K562 (cell line): ENCODE measurements around the gene GNB2. TPM values are rescaled to one million over a fixed set of nuclear protein-coding genes. Genes with fewer than 3 reads are reported as not detected.

Experiments used
- BRF1 ChIP-seq: IDR thresholded peaks from 3 replicates; pipeline ENCODE4 v1.6.1; 2011; ENCODE audit warnings: borderline replicate concordance, mild to moderate bottlenecking; ENCODE audit not compliant: insufficient read length; ENCODE audit errors: extremely low read depth
- CBX1 ChIP-seq: sonication (generic); IDR thresholded peaks from 2 replicates; pipeline ENCODE4 v1.6.1; 2016; ENCODE audit warnings: antibody characterized with exemption, low read depth, mild to moderate bottlenecking
- CHD2 ChIP-seq: IDR thresholded peaks from 2 replicates; pipeline ENCODE4 v1.6.1; 2011; ENCODE audit warnings: low read depth, low read length
- FIP1L1 ChIP-seq: fragments of 200-400 bp; formaldehyde crosslinking; IDR thresholded peaks from 2 replicates; pipeline ENCODE4 v1.6.1; 2018; ENCODE audit warnings: mild to moderate bottlenecking, low read depth, low read length; ENCODE audit not compliant: poor library complexity, severe bottlenecking
- LCOR ChIP-seq: sonication (generic); formaldehyde crosslinking; IDR thresholded peaks from 2 replicates; pipeline ENCODE4 v1.8.0; 2022; ENCODE audit warnings: mild to moderate bottlenecking, missing genetic modification reagents
- MTA1 ChIP-seq: fragments of 450-650 bp; IDR thresholded peaks from 2 replicates; pipeline ENCODE4 v1.6.1; 2017; ENCODE audit warnings: borderline replicate concordance
- PCBP1 ChIP-seq: fragments of 200-400 bp; formaldehyde crosslinking; IDR thresholded peaks from 2 replicates; pipeline ENCODE4 v1.6.1; 2018; ENCODE audit warnings: mild to moderate bottlenecking, low read depth, low read length; ENCODE audit not compliant: poor library complexity, severe bottlenecking
- WHSC1 ChIP-seq: IDR thresholded peaks from one replicate; pipeline ENCODE4 v1.6.1; 2012; ENCODE audit warnings: low read length, control low read depth, inconsistent platforms
- ZBTB17 ChIP-seq: fragments of 450-650 bp; formaldehyde crosslinking; IDR thresholded peaks from 2 replicates; pipeline ENCODE4 v1.4.0; 2020; ENCODE audit warnings: mild to moderate bottlenecking
- ZNF3 ChIP-seq: fragments of 250-450 bp; sonication (Bioruptor Pico); IDR thresholded peaks from 2 replicates; pipeline ENCODE4 v1.5.0; 2021; ENCODE audit warnings: mild to moderate bottlenecking, moderate library complexity
- ZNF324 ChIP-seq: fragments of 250-450 bp; sonication (Bioruptor Pico); IDR thresholded peaks from 2 replicates; pipeline ENCODE4 v1.4.0; 2020; ENCODE audit warnings: mild to moderate bottlenecking
- ZNF668 ChIP-seq: fragments of 250-450 bp; sonication (Bioruptor Pico); IDR thresholded peaks from 2 replicates; pipeline ENCODE4 v1.8.0; 2022; ENCODE audit warnings: mild to moderate bottlenecking, inconsistent platforms
- ZNF707 ChIP-seq: fragments of 250-450 bp; sonication (Bioruptor Pico); conservative IDR thresholded peaks from 2 replicates; pipeline ENCODE4 v1.8.0; 2022; ENCODE audit warnings: inconsistent platforms, mild to moderate bottlenecking, moderate library complexity
- polyA plus RNA-seq, 8 experiments: library from polyadenylated mRNA; depleted of rRNA in 4 of 8; stranded (reverse) in 5 of 8; unstranded in 3 of 8; fragments of >200 nt; fragmentation: Nextera tagmentation in 2 of 8; fragmentation: Illumina TruSeq in 1 of 8; extraction: Ambion mirVana in 2 of 8; extraction: Trizol in 1 of 8; gene quantifications; 2 replicates each; pipeline versions ENCODE4 v1.2.1 to v1.2.3, GENCODE V29; 2011 to 2014; ENCODE audit warnings: inconsistent platforms in 1 of 8, missing spikeins in 1 of 8
- total RNA-seq, 7 experiments: library from RNA; depleted of rRNA in 6 of 7; stranded (reverse); fragments of >200 nt in 6 of 7; fragmentation: Illumina TruSeq in 2 of 7; extraction: Trizol in 2 of 7; gene quantifications; 2 replicates each; pipeline versions ENCODE4 v1.2.1 to v1.2.3, GENCODE V29; 2011 to 2021; ENCODE audit warnings: low replicate concordance in 1 of 7
- TF ChIP-seq, protein P1 (sequence below): fragments of 450-650 bp; formaldehyde crosslinking; IDR thresholded peaks from 2 replicates; pipeline ENCODE4 v1.4.0; 2020; ENCODE audit warnings: mild to moderate bottlenecking, moderate library complexity
- TF ChIP-seq, protein P2 (sequence below): fragments of 450-650 bp; conservative IDR thresholded peaks from 2 replicates; pipeline ENCODE4 v1.6.1; 2016; ENCODE audit warnings: missing genetic modification characterization, low read depth, mild to moderate bottlenecking, control low read depth, missing compliant biosample characterization
- TF ChIP-seq, protein P3 (sequence below), 2 experiments: fragments of 450-650 bp; formaldehyde crosslinking in 1 of 2; IDR thresholded peaks; 2 replicates each; pipeline versions ENCODE4 v1.4.0 to v1.6.1; 2014 to 2020; ENCODE audit warnings: mild to moderate bottlenecking in 2 of 2, borderline replicate concordance in 1 of 2, low read depth in 1 of 2

GNB2 gene
- total and polyA plus RNA-seq, 9 of the 15 experiments (the other 6 are each of a cell fraction or from before 2014, with no cell fraction given), result 0.65 to 320 (median 104) TPM

DNA sequence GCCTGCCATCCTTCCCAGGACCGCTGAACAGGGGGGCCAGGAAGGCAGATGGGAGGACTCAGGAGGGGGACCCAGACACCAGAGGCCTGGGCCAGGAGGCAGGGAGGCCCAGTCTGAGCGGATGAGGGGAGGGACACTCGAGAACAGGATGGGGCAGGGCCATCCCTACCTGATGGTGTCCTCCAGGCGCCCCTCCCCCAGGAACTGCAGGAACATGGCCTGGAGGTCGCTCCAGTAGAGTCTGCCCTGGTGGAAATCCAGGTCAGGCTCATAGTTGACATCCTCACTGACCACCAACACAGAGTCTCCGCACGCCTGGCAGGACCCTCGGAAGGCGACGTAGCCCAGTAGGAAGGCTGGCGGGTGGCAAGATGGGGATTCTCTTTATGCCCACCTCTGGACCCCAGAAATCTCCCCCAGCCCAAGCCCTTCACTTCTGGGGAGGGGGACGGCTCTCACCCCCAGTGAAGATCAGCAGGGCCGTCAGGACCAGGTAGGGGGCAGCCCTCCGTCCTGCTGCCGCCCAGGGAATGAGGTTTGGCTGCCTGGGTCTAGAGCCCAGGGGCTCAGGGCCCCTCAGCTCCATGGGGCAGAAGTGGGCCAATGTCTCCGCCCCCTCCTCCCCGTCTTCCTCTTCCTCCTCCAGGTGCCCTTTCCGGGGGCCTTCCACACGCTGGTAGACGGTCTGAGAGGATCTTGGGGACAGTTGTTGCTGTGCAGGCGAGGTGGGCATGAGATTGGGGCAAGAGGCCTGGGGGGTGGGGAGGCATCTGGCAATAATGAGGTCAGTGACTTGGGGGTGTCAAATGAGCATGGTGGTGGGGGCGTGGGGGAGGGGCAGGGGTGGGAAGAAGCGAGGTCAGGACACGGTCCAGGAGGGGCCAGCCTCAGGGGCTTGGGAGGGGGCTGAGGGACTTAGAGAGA lies 32.8 kb upstream of the GNB2 start (continued):
- TF ChIP-seq BRF1, result no peak
- TF ChIP-seq PCBP1, result no peak
- no peak for TF ChIP-seq ZNF668 (CRISPR knock-in tag)
- no peak for TF ChIP-seq CBX1
- TF ChIP-seq ZNF324, result no peak
- TF ChIP-seq ZBTB17 (CRISPR knock-in tag), result peak; percentile 67; the same call in 1 of the 2 replicates
- TF ChIP-seq CHD2, result no peak; the same call in 1 of the 2 replicates
- TF ChIP-seq, protein P1, sequence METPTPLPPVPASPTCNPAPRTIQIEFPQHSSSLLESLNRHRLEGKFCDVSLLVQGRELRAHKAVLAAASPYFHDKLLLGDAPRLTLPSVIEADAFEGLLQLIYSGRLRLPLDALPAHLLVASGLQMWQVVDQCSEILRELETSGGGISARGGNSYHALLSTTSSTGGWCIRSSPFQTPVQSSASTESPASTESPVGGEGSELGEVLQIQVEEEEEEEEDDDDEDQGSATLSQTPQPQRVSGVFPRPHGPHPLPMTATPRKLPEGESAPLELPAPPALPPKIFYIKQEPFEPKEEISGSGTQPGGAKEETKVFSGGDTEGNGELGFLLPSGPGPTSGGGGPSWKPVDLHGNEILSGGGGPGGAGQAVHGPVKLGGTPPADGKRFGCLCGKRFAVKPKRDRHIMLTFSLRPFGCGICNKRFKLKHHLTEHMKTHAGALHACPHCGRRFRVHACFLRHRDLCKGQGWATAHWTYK (CRISPR knock-in tag), result 0 out of 2 replicates have a peak, but pooled peaks have one; percentile 35
- no peak for TF ChIP-seq ZNF3
- TF ChIP-seq, protein P2, sequence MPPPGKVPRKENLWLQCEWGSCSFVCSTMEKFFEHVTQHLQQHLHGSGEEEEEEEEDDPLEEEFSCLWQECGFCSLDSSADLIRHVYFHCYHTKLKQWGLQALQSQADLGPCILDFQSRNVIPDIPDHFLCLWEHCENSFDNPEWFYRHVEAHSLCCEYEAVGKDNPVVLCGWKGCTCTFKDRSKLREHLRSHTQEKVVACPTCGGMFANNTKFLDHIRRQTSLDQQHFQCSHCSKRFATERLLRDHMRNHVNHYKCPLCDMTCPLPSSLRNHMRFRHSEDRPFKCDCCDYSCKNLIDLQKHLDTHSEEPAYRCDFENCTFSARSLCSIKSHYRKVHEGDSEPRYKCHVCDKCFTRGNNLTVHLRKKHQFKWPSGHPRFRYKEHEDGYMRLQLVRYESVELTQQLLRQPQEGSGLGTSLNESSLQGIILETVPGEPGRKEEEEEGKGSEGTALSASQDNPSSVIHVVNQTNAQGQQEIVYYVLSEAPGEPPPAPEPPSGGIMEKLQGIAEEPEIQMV (tag), result no peak
- TF ChIP-seq WHSC1, result no peak
- TF ChIP-seq ZNF707 (CRISPR knock-in tag), result no peak
- no peak; the same call in 1 of the 2 replicates for TF ChIP-seq MTA1
- no peak for TF ChIP-seq LCOR (CRISPR knock-in tag)
- TF ChIP-seq, protein P3, sequence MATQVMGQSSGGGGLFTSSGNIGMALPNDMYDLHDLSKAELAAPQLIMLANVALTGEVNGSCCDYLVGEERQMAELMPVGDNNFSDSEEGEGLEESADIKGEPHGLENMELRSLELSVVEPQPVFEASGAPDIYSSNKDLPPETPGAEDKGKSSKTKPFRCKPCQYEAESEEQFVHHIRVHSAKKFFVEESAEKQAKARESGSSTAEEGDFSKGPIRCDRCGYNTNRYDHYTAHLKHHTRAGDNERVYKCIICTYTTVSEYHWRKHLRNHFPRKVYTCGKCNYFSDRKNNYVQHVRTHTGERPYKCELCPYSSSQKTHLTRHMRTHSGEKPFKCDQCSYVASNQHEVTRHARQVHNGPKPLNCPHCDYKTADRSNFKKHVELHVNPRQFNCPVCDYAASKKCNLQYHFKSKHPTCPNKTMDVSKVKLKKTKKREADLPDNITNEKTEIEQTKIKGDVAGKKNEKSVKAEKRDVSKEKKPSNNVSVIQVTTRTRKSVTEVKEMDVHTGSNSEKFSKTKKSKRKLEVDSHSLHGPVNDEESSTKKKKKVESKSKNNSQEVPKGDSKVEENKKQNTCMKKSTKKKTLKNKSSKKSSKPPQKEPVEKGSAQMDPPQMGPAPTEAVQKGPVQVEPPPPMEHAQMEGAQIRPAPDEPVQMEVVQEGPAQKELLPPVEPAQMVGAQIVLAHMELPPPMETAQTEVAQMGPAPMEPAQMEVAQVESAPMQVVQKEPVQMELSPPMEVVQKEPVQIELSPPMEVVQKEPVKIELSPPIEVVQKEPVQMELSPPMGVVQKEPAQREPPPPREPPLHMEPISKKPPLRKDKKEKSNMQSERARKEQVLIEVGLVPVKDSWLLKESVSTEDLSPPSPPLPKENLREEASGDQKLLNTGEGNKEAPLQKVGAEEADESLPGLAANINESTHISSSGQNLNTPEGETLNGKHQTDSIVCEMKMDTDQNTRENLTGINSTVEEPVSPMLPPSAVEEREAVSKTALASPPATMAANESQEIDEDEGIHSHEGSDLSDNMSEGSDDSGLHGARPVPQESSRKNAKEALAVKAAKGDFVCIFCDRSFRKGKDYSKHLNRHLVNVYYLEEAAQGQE (IDR thresholded peaks at IDR 0.05; ENCODE audit: borderline replicate concordance), result no peak
- TF ChIP-seq, protein P3 (CRISPR knock-in tag; IDR thresholded peaks at IDR 0.05; ENCODE audit: low read depth), result 0 out of 2 replicates have a peak, but pooled peaks have one; percentile 69
- TF ChIP-seq FIP1L1, result no peak
